GM19193 (cell line): ENCODE data around the gene RAG2.

ENCODE experiments used
- POLR2A ChIP-seq: IDR thresholded peaks from 4 replicates; pipeline ENCODE4 v1.6.1; 2011; ENCODE audit not compliant: insufficient read depth, insufficient read length; ENCODE audit errors: extremely low read depth

The RAG2 gene

GRCh38 chr11:36578458-36578857, 19.6 kb downstream of the RAG2 start:
- no peak for TF ChIP-seq POLR2A

- TF ChIP-seq POLR2A = no peak
Observed at GRCh38 chr11:36577859-36578258, 20.2 kb downstream of the RAG2 start.

GRCh38 chr11:36577373-36577772, 20.7 kb downstream of the RAG2 start:
- TF ChIP-seq POLR2A = no peak

GRCh38 chr11:36574486-36574885, 23.6 kb downstream of the RAG2 start:
- no peak for TF ChIP-seq POLR2A

GRCh38 chr11:36569095-36569494, 28.9 kb downstream of the RAG2 start:
- TF ChIP-seq POLR2A = no peak

- no peak for TF ChIP-seq POLR2A
Observed at GRCh38 chr11:36567694-36568093, 30.3 kb downstream of the RAG2 start, which contains the start of gene RAG1. Gene RAG1, plus strand, starts transcription at chr11:36568007. Its CDS starts 5,298 bp downstream, at chr11:36573305.

- no peak for TF ChIP-seq POLR2A
Observed at GRCh38 chr11:36566407-36567053, 31.5 kb downstream of the RAG2 start.

- TF ChIP-seq POLR2A = no peak
Observed at GRCh38 chr11:36565031-36565610, 32.9 kb downstream of the RAG2 start.

- TF ChIP-seq POLR2A = no peak
Observed at GRCh38 chr11:36564376-36565030, 33.5 kb downstream of the RAG2 start.

GRCh38 chr11:36558571-36559413, 39.2 kb downstream of the RAG2 start:
- no peak for TF ChIP-seq POLR2A

- no peak for TF ChIP-seq POLR2A
Observed at GRCh38 chr11:36557991-36558390, 40.0 kb downstream of the RAG2 start.

- TF ChIP-seq POLR2A = no peak
Observed at GRCh38 chr11:36550385-36551115, 47.5 kb downstream of the RAG2 start.
